Vagina (tissue), 2 donors: ENCODE results near the gene CNTNAP5.

Experiments
- POLR2AphosphoS5 ChIP-seq, 2 donors: sonication (generic); formaldehyde crosslinking; IDR thresholded peaks; one replicate each; pipeline ENCODE4 v1.9.0; 2017; ENCODE audit warnings: antibody characterized with exemption in 2 of 2, mild to moderate bottlenecking in 2 of 2, low read depth in 1 of 2; ENCODE audit not compliant: insufficient read depth in 1 of 2
- TF ChIP-seq, protein P1 (sequence below), 3 experiments: fragments of 450-650 bp in 2 of 3; fragments of 200-600 bp in 1 of 3; sonication (generic) in 1 of 3; IDR thresholded peaks; one replicate each; pipeline ENCODE4 v1.5.1; 2017 to 2019; ENCODE audit warnings: antibody characterized with exemption in 3 of 3, mild to moderate bottlenecking in 2 of 3, moderate library complexity in 2 of 3

DNA sequence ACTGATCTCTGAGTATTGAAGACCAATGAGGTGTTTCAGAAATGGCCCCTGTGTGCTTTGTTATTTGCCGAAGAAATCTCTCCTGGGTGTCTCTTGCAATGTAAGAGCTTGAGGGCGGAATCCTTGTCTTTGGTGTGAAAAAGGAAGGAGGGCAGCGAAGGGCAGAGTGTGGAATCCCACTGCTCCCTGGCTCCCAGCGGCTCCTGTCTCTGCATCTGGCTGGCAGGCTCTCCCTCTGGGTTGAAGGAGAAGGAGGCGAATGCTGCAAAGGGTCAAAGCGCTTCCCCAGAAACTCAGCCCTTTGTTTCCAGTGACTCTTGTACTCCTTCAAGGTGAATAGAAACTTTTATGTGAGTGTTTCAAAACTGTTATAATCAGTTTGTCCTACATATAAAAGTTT, 457.5 kb downstream of the CNTNAP5 start:
- TF ChIP-seq, protein P1, sequence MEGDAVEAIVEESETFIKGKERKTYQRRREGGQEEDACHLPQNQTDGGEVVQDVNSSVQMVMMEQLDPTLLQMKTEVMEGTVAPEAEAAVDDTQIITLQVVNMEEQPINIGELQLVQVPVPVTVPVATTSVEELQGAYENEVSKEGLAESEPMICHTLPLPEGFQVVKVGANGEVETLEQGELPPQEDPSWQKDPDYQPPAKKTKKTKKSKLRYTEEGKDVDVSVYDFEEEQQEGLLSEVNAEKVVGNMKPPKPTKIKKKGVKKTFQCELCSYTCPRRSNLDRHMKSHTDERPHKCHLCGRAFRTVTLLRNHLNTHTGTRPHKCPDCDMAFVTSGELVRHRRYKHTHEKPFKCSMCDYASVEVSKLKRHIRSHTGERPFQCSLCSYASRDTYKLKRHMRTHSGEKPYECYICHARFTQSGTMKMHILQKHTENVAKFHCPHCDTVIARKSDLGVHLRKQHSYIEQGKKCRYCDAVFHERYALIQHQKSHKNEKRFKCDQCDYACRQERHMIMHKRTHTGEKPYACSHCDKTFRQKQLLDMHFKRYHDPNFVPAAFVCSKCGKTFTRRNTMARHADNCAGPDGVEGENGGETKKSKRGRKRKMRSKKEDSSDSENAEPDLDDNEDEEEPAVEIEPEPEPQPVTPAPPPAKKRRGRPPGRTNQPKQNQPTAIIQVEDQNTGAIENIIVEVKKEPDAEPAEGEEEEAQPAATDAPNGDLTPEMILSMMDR (IDR thresholded peaks at IDR 0.05), result no peak
- no peak for TF ChIP-seq POLR2AphosphoS5 (IDR thresholded peaks at IDR 0.05; ENCODE audit: insufficient read depth in 1 of 2, low read depth in 1 of 2)
